ENCODE measurements around the gene GJB2.

DNA sequence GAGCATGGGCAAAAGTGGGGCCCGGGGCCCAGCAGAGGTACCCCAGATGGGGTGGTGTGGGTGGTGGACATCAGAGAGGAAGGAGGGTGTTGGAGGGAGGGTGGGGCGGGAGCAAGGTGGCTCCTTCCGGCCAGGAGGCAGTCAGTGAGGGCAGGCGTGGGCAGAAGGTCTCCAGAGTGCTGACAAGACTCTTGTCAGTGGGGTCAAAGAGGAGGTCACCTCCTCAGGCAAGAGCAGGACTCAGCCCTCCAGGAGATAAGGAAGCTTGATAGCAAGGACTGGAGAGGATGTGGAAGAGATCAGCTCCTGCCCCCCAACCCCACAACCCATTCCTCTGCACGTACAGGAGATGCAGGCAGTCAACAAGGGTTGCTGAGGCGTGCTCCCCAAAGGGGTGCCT lies 41.7 kb downstream of the GJB2 start:
- no peak for TF ChIP-seq CTCF (optimal IDR thresholded peaks at IDR 0.05 in 1 of 3, IDR thresholded peaks at IDR 0.05 in 1 of 3, conservative IDR thresholded peaks at IDR 0.05 in 1 of 3; ENCODE audit: extremely low read depth in 1 of 3, insufficient read depth in 2 of 3, low read length in 3 of 3)
- TF ChIP-seq EZH2 (IDR thresholded peaks at IDR 0.05; ENCODE audit: low read length): no peak
